Measurements from ENCODE around the gene KCP.

The KCP gene

DNA sequence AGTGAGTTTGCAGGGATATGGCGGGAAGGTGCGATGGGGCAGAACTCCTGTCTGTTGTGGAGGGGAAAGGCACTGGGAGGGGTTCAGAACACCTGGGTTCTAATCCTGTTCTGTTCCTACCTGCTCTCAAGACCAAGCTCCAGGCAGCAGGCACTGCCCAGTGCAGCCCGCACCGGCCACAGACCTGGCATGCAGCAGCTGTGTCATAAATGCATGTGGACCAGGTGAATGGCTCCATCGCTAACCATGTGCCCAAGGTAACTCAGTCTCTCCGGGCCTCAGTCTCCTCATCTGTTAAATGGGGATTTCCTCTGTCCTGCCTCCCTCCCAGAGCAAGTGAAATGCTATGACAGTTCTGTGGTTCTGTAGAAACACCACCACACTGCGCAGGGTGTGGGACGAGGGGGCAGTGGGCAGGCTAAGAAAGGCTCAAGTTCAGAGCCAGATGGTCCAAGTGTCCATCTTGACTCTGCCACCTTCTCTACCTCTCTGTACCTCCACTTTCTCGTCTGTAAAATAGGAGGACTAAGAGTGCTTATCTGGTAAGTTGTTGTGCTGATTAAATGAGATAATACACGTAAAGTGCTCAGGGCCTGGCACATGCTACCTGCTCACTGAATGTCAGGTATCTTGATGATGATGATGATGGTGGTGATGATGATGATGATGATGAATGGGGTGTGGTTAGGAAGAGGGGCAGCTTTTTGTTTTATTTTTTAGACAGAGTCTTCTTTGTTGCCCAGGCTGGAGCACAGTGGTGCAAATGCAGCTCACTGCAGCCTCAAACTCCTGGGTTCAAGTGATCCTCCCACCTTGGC, 24.9 kb downstream of the KCP start:
- DNase-seq: no peak

DNA sequence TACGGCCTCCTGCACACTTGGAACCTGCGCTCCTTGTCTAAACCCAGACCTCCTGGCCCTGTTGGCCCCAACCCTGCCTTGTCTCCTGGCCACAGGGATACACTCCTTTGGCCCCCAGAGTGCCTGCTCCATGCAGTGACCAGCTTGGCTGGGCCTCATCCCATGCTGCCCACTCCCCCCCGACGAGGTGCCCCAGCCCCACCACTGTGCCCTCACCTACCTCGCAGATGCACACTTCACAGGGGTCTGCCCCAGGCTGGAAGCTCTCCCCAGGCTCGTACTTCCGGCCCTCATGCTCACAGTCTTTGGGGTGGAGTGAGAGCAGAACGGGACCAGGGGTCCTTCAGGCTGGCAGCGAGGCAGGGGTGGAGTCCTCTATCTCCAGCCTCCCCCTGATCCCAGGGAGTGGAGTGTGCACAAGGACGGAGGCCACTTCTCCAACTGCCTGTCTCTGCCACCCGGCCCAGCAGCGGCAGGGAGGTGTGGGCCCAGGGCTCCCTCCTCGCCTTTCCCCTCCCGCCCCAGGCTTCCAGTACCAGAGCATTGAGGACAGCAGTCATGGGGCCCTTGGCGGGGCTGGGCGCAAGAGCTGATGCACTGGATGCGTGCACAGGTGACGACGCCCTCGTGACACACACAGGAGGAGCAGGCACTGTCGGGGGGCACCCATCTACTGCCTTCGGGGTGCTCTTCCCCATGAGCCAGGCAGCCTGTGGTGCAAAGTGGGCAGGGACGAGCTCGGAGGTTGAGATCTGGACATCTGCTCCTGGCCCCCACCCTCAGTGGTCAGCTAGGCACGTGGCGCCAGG, 25.7 kb downstream of the KCP start:
- peak; percentile 12 for DNase-seq

GRCh38 chr7:128883622-128884448, 26.7 kb downstream of the KCP start:
- peak; percentile 94 for DNase-seq

DNA sequence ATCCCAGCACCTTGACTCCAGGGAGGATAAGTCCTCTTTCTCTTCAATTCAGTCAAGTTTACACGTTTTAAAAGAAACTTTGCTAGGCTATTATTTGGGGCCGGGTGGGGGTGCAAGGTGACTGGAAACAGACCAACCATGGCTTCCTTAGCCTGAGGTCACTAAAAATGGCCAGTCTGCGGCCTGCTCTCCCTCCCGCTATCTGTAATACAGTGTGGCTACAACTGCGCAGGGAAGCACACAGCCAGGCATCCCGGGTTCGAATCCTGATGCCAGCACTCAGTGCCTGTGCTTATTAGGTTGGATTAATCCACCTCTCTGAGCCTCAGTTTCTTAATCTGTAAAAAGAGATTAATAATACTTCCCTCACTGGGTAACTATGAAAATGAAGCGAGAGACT, 28.4 kb downstream of the KCP start:
- no peak for DNase-seq

- no peak for DNase-seq
These were observed 28.9 kb downstream of the KCP start for GRCh38 chr7:128881458-128882125.

- DNase-seq: no peak
These were observed 29.6 kb downstream of the KCP start for GRCh38 chr7:128880791-128881457.

GRCh38 chr7:128879939-128880746, 30.4 kb downstream of the KCP start:
- DNase-seq: peak; percentile 93

- DNase-seq: no peak
These were observed 31.0 kb downstream of the KCP start for GRCh38 chr7:128879461-128879938.

- DNase-seq: no peak
These were observed 32.0 kb downstream of the KCP start for GRCh38 chr7:128878226-128879105.

DNA sequence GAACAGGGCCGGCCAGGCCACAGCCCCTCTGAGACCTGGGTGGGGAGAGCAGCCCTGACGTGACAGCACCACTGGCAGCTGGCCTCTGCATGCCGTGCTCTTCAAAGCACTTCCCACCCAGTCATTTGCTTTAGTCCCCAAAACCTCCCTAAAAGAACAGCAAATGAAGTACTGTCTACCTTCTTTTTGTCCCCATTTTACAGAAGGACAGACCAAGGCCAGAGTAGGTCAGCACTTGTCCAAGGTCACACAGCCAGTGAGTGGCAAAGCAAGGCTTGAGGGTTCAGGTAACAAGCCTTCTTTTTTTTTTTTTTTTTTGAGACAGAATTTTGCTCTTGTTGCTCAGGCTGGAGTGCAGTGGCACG, 32.8 kb downstream of the KCP start:
- DNase-seq: no peak

DNA sequence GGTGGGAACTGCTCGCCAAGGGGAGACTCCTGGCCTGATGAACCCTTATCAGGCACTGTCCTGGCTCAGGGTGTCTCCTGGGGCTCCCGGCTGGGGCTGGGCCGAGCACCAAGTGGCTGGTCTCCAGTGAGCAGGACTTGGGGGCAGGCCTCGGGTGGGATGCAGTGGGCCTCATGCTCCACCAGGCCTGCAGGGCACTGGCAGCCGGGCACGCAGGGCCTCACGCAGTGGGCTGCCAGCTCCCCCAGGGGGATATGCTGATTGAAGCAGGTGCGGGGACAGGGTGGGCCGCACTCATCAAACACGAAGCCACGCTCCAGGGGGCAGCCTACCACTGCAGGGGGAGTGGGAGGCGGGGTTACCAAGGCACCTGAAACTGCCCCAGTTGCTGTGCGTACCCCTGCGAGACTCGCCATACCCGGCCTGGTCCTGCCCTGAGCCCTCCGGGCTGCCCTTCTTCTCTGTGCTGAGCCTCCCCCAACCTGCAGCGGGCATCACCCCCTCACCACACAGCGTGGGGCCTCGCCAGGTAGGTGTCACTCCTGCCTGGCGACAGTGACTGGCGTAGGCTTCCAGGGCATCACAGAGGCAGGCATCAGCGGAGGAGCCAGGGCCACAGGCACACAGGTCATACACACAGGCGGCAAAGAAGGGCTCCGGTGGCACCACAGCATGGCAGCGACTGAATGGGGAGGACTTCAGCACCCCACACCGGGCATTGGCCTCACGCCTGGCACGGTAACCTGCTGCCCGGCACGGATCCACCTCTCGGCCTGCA, 33.3 kb downstream of the KCP start:
- DNase-seq: peak; percentile 7

DNA sequence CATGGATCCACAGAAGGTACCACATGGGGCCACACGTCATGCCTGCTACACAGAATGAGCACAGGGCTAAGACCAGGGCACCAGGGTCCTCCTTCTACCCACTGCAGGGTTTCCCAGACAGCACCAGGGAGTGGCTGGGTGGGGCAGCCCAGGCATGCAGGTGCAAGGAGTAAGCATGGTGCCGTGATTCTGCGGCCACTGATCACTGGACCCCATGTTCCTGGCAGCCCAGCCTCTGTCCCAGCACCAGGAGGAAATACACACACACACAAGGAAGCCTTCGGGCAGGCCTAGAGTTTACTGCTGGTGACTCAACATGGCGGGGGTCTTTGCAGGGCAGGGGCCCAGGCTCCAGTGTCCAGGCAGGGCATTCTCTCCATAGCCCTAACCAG, 33.9 kb downstream of the KCP start:
- DNase-seq: no peak

- DNase-seq: no peak
These were observed 34.4 kb downstream of the KCP start for GRCh38 chr7:128876127-128876526.

DNA sequence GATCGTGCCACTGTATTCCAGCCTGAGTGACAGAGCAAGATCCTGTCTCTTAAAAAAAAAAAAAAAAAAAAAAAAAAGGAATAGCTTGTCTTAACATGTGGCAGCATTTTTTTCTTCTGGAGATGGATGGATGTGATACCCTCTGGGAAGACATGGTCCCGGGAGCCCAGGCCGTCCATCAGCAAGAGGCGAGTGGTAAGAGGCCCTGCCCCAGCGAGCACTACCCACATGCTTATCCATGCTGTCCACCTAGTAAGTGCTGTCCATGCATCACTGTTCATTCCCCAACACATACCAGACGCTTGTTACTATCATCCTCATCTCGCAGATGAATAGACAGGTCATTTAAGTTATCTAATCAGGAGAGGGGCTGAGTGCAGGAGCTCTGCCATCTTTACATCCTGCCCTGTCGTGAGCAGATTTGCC, 35.0 kb downstream of the KCP start:
- DNase-seq: no peak

- DNase-seq: no peak
These were observed 36.1 kb downstream of the KCP start for GRCh38 chr7:128874140-128875031.

GRCh38 chr7:128873234-128873633, 37.3 kb downstream of the KCP start:
- DNase-seq: no peak

DNA sequence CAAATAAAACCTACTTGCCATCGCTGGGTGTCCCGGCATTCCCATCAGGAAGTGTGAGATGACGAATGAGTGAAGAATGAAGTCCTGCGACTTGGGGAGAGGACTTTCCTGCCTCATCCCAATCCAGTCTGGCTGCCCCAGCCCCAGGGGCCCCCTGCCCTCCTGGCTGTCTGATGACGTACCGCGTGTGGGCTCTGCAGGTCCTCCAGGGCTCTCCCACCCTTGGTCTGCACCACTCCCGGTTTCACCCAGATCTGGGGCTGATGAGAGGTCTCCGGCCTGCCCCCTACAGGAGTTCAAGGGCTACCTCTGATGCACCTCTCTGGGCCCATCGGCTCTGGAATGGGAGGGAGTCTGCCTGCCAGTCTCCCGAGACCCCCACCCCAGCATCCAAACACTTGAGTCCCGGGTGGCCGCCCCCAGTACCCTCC, 38.1 kb downstream of the KCP start:
- no peak for DNase-seq

- DNase-seq: no peak
These were observed 39.5 kb downstream of the KCP start for GRCh38 chr7:128871050-128871449.

Measured in 8988T (cell line).